IPS-20b (cell line): ENCODE results near the gene HNRNPAB.
"Not testable (repeated sequence)": the region's sequence is repeated elsewhere in the genome, so short reads cannot be mapped to it uniquely, and the experiment has no call there.

Experiments
- H3K27ac ChIP-seq: one replicate; pipeline ENCODE4 v1.5.1; 2013; ENCODE audit warnings: low read length
- H3K27me3 ChIP-seq: 2 replicates; pipeline ENCODE4 v1.6.1; 2013; ENCODE audit warnings: mild to moderate bottlenecking, low read length, inconsistent platforms; ENCODE audit not compliant: insufficient read depth
- H3K36me3 ChIP-seq: 2 replicates; pipeline ENCODE4 v1.6.1; 2013; ENCODE audit warnings: low read depth, mild to moderate bottlenecking, inconsistent platforms, low read length, moderate library complexity; ENCODE audit not compliant: insufficient read depth
- H3K4me1 ChIP-seq: 2 replicates; pipeline ENCODE4 v1.6.1; 2013; ENCODE audit warnings: mild to moderate bottlenecking, control low read depth, inconsistent platforms, low read length, moderate library complexity; ENCODE audit not compliant: insufficient read depth
- H3K4me3 ChIP-seq: 2 replicates; pipeline ENCODE4 v1.5.1; 2013; ENCODE audit warnings: mild to moderate bottlenecking, low read length, inconsistent platforms
- H3K9ac ChIP-seq: 2 replicates; pipeline ENCODE4 v1.6.1; 2013; ENCODE audit warnings: low read depth, mild to moderate bottlenecking, inconsistent platforms, low read length, moderate library complexity
- H3K9me3 ChIP-seq: 2 replicates; pipeline ENCODE4 v1.6.1; 2013; ENCODE audit warnings: mild to moderate bottlenecking, low read depth, low read length, inconsistent platforms; ENCODE audit not compliant: insufficient read depth

The HNRNPAB gene

DNA sequence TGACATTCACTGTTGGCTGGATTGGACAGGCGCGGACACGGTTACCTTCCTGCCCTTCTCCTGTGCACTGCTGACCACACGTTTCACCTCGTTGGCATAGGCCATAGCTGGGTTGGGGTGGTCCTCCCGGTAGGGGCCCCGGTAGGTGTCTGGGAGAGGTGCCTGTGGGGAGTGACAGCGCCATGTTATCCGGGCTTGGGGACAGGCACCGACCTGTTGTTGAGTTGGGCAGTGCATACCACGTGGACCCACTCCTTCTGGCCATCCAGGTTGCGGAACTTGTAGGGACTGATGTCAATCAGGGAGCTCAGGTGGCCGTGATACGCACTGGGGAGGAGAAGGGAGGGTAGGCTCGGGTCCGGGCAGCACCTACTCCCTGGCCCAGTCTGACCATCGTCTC lies 20.1 kb downstream of the HNRNPAB start:
- H3K27ac ChIP-seq = no peak overlapping the region
- H3K36me3 ChIP-seq = peaks cover 60% of the 10 kb centered on the region
- H3K9ac ChIP-seq = no peak overlapping the region
- no peak overlapping the region for H3K4me3 ChIP-seq
- no peaks in the 10 kb centered on the region for H3K9me3 ChIP-seq
- H3K27me3 ChIP-seq = no peaks in the 10 kb centered on the region
- peaks cover 4% of the 10 kb centered on the region; the same call in 1 of the 2 replicates for H3K4me1 ChIP-seq

DNA sequence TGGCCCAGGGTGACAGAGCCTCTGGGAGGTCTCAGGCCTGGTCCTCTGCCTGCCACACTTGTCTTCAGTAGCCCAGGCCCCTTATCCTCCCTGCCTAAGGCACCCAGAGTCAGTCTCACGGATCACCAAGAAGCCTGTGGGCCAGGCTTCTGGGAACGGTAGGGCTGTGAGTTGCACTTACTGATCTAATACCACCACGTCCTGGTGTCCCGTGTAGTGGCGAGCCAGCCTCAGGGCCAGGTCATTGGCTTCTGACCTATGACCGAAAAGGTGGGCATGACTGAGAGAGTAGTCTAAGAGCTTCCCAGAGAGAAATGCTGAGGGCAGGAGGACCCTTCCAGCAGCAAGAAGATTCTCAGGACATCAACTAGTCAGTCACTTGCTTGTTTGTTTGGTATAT lies 20.8 kb downstream of the HNRNPAB start:
- Histone ChIP-seq H3K4me1 (peaks cover 4% of the 10 kb centered on the region; the same call in 1 of the 2 replicates), H3K9me3 (no peaks in the 10 kb centered on the region), H3K4me3 (no peak overlapping the region), H3K27me3 (no peaks in the 10 kb centered on the region), H3K9ac (no peak overlapping the region), H3K27ac (no peak overlapping the region), H3K36me3 (peaks cover 63% of the 10 kb centered on the region)

DNA sequence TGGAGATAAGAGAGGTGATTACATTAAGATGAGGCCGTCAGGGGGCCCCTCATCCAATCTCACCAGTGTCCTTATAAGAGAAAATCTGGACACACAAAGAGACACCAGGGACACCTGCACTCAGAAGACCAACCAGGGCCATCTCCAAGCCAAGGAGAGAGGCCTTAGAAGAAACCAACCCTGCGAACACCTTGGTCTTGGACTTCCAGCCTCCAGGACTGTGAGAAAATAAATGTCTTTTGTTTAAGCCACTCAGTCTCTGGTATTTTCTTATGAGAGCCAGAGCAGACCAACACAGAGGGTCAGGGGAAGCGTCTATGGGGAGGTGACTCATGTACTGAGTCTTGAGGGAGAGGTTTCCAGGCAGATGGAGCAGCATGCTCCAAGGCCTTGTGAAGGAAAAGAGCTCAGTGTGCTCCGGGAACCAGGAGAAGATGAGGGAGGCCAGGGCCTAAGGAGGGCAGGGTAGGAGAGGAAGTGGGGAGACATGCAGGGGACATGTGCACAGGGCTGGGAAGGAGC lies 22.9 kb downstream of the HNRNPAB start:
- Histone ChIP-seq H3K36me3 (peaks cover 58% of the 10 kb centered on the region), H3K27me3 (no peaks in the 10 kb centered on the region), H3K9ac (no peak overlapping the region), H3K4me3 (no peak overlapping the region), H3K27ac (no peak overlapping the region), H3K9me3 (no peaks in the 10 kb centered on the region), H3K4me1 (peaks cover 11% of the 10 kb centered on the region; the same call in 1 of the 2 replicates)

DNA sequence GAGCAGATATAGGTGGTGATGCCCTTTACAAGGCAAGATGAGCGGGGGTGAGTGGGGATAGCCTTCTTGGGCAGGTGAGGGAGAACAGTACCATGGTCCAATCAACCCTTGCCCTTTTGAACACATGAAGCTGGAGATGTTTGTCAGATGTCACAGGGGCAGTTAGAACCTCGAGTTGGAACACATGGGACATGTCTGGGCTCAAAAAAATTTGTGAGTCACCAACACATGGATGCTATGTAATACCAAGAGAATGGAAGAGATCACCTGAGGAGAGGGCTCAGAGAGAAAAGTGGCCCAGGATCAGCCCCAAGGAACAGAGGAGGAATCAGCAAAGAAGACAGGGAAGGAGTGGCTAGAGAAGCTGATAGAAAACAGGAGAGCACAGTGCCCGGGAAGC lies 23.6 kb downstream of the HNRNPAB start:
- Histone ChIP-seq H3K36me3 (peaks cover 58% of the 10 kb centered on the region), H3K4me1 (peaks cover 11% of the 10 kb centered on the region; the same call in 1 of the 2 replicates), H3K9me3 (no peaks in the 10 kb centered on the region), H3K27ac (no peak overlapping the region), H3K27me3 (no peaks in the 10 kb centered on the region), H3K9ac (no peak overlapping the region), H3K4me3 (no peak overlapping the region)

DNA sequence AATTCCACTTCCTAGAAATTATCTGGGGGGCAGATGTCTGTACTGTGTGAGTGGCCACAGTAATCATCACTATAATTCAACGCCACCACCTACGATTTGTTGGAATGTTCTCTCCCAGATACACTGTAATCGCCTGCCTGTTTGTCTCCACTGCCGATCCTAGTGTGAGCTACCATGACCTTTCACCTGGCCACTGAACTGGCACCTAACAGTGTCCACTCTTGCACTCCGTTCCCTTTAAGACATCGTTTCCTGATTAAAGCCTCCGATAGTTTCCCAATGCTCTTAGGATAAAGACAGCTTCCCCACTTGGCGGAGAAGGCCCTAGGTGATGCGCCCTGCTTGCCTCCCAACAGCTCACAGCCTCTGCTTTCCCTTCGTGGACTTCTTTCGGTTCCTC lies 24.3 kb downstream of the HNRNPAB start:
- H3K27ac ChIP-seq = no peak overlapping the region
- no peaks in the 10 kb centered on the region for H3K9me3 ChIP-seq
- peaks cover 58% of the 10 kb centered on the region for H3K36me3 ChIP-seq
- peaks cover 11% of the 10 kb centered on the region; the same call in 1 of the 2 replicates for H3K4me1 ChIP-seq
- H3K9ac ChIP-seq = no peak overlapping the region
- H3K4me3 ChIP-seq = no peak overlapping the region
- H3K27me3 ChIP-seq = no peaks in the 10 kb centered on the region

DNA sequence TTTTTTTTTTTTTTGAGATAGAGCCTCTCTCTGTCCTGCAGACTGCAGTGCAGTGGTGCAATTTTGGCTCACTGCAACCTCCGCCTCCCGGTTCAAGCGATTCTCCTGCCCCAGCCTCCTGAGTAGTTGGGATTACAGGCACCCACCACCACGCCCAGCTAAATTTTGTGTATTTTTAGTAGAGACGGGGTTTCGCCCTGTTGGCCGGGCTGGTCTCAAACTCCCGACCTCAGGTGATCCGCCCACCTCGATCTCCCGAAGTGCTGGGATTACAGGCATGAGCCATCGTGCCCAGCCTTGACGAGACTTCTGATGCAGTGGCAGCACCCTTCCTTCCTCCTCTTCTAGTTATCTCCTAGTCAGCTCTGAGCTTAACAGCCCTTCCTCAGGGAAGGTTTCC lies 24.8 kb downstream of the HNRNPAB start:
- peaks cover 56% of the 10 kb centered on the region for H3K36me3 ChIP-seq
- H3K9me3 ChIP-seq, H3K4me1 ChIP-seq, H3K4me3 ChIP-seq, H3K9ac ChIP-seq, H3K27ac ChIP-seq, H3K27me3 ChIP-seq: not testable (repeated sequence)

DNA sequence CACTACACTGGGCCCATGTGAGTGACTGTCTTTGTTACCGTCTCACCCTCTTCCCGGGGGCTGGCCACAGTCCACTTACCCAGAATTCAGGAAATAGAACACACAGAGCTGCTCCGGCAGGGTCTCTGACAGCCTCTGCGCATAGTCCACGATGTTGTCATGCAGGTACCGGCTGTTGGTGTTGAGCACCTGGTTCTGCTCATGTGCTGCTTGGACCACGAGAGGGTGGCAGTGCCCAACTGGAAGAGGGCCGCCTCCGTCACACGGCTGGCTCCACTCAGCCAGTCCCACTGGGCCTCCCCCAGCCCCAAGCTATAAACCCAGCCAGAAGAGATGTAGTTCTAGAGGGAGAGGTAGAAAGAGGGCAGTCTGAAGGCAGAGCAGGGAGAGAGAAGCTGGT lies 25.5 kb downstream of the HNRNPAB start:
- H3K4me3 ChIP-seq = no peak overlapping the region
- H3K27ac ChIP-seq = no peak overlapping the region
- peaks cover 50% of the 10 kb centered on the region for H3K36me3 ChIP-seq
- no peaks in the 10 kb centered on the region for H3K9me3 ChIP-seq
- peaks cover 8% of the 10 kb centered on the region; the same call in 1 of the 2 replicates for H3K4me1 ChIP-seq
- H3K27me3 ChIP-seq = peaks cover 5% of the 10 kb centered on the region; the same call in 1 of the 2 replicates
- no peak overlapping the region for H3K9ac ChIP-seq

DNA sequence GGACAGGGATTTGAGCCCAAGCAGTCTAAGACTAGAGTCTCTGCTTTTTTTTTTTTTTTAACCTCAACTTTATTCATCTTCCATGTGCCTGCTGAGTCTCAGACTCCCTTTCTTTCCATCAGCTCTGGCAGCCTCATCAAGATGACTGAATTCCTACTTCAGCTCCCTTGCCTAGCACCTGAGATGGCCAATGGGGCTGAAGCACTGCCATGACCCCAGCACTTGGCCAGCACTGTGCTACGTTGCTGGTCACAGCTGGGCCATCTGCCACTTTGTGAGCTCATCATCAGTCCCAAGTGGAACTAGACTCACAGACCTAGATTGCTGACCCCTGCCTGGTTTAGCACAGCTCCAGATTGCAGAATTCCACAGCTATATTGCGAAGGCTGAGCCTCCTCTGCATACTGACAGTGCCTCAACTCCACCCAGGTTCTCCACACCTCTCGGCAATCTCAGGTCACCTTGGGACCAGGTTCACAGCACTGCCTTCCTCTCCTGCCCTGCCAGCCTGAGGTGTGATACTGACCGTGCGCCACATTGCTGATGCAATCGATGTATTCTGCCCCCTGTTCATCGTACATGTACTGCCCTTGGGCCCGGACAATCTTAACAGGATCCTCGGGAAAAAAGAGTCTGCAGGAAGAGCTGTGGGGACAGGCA lies 26.7 kb downstream of the HNRNPAB start:
- peaks cover 5% of the 10 kb centered on the region; the same call in 1 of the 2 replicates for H3K27me3 ChIP-seq
- H3K4me3 ChIP-seq = peak overlapping the region; percentile 78
- H3K36me3 ChIP-seq = peaks cover 44% of the 10 kb centered on the region
- H3K9ac ChIP-seq = peak overlapping the region; percentile 78; the same call in 1 of the 2 replicates
- H3K27ac ChIP-seq = no peak overlapping the region
- H3K4me1 ChIP-seq = peaks cover 8% of the 10 kb centered on the region; the same call in 1 of the 2 replicates
- no peaks in the 10 kb centered on the region for H3K9me3 ChIP-seq

DNA sequence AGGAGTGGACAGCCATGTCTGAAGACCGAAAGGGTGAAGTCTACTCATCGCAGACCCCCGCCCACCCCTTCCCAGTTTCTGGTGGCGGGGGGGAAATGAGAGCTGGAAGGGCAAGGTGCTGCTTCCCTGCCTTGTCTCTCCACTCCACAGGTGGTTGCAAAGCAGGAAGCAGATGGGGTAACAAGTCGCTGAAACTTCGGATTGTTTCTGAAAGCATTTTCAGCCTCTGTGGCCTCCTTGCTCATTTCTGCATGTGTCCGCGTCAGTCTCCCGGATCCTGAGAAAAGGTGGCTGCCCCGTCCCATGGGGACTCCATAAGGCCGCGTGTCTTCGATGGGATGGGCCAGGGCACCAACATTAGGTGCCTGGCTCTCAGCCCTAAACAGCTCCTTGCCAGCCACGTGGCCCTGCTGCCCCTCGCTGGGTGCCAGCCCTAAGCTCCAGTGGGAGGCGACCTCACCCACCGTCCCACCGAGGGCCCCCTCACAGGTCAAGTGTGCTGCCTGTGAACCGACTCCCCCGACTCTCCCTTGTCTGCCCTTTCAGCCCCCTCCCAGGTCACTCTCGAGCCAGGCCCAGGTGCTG lies 27.3 kb downstream of the HNRNPAB start:
- Histone ChIP-seq H3K36me3 (peaks cover 44% of the 10 kb centered on the region), H3K4me3 (peak overlapping the region; percentile 78), H3K27me3 (peaks cover 5% of the 10 kb centered on the region; the same call in 1 of the 2 replicates), H3K9ac (peak overlapping the region; percentile 78; the same call in 1 of the 2 replicates), H3K4me1 (peaks cover 8% of the 10 kb centered on the region; the same call in 1 of the 2 replicates), H3K27ac (peak overlapping the region; percentile 1), H3K9me3 (no peaks in the 10 kb centered on the region)

DNA sequence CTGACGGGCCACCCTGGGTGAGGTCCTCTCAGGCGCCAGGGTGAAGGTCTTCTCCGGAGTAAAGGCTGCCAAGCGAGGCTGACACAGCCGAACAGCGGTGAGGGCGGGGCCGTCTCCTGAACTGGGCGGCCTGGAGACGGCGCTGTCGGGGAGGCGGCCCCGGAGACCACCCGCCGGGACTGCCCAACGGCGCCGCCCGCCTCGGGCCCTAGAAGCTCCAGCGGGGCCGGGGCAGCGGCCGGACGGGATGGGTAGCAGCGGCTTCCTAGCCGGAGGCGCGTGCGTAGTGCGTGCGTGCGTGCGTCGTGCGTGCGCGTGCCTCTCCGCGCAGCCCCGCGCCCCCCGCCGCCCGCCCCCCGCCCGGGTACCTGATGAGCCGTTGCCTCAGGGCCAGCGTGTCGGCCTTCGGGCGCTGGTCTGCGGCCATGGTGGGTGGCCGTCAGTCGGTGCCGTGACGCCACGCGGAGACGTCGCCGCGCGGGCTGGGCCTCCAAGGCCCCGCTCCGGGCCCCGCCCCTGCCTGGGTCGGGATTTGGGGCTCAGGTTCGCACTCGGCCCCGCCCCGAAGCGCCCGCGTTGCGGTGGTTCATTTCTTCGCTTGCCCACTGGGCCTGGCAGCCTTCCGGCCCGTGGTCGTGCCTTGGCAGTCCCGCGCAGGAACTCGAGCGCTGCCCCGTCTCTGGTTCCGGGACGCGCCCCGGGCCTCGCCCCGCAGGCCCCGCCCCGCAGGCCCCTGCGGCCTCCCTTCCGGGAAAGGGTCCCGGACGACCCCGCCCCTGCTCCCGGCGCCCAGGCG lies 28.0 kb downstream of the HNRNPAB start, which contains the start of gene PHYKPL:
PHYKPL (minus strand) TSS at position 679 of the 796 bp plus-strand sequence; CDS start at position 427, 252 bp downstream.
- peaks cover 5% of the 10 kb centered on the region; the same call in 1 of the 2 replicates for H3K27me3 ChIP-seq
- H3K4me1 ChIP-seq = peaks cover 8% of the 10 kb centered on the region; the same call in 1 of the 2 replicates
- peak within 1 kb of the TSS; percentile 1 for H3K27ac ChIP-seq
- H3K36me3 ChIP-seq = peaks cover 41% of the 10 kb centered on the region
- H3K9ac ChIP-seq = peak within 1 kb of the TSS; percentile 78
- H3K9me3 ChIP-seq = no peaks in the 10 kb centered on the region
- peak within 1 kb of the TSS; percentile 78 for H3K4me3 ChIP-seq

DNA sequence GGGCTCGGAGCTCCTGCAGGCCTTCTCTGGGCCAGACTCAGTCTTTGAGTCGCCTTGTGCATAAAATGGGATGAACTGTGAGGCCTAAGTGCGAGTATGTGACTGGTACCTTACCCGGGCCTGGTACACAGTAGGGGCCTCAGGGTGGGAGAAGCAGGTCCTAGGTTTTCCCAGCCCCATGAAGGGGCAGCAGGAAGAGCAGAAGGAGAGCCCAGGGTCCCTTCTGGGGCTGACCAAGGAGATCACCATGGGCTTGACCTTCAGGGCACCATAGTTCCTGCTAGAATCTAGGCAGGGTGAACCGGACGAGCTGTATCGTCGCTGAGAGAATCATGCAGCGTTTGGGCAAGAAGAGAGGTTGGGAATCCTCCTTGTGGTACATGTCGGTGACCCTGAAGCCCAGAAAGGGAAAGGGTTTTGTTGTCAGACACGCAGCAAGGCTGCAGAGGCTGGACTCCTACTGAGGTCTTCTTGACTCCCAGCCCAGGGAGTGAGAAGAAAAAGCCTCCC lies 28.6 kb downstream of the HNRNPAB start:
- Histone ChIP-seq H3K27me3 (peaks cover 5% of the 10 kb centered on the region; the same call in 1 of the 2 replicates), H3K9me3 (no peaks in the 10 kb centered on the region), H3K36me3 (peaks cover 34% of the 10 kb centered on the region), H3K9ac (peak overlapping the region; percentile 75), H3K4me1 (peaks cover 8% of the 10 kb centered on the region; the same call in 1 of the 2 replicates), H3K4me3 (peak overlapping the region; percentile 78; the same call in 1 of the 2 replicates), H3K27ac (no peak overlapping the region)
